ENCODE results near the gene CAMTA1.
"Not testable (repeated sequence)": the region's sequence is repeated elsewhere in the genome, so short reads cannot be mapped to it uniquely, and the experiment has no call there.

CAMTA1 gene

DNA sequence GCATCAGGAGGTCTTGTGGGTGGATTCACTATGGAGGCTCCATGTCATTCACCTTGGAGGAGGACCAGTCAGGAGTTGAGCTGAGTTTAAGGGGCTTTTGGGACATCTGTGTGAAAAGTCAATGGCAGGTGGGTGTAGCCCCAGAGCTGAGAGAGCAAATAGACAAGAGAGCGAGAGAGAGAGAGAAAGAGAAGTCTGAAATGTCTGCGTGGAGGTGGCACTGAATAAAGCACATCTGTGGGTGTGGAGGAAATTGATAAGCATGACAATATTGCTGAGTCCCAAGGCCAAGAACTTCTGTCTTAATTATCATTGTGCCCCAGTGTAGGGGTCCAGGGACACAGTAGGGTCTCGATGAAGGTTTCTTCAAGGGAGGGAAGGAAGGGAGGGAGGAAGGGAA lies 906.3 kb downstream of the CAMTA1 start:
- Histone ChIP-seq H3K27me3 (ENCODE audit: low read depth, low read length) (no peaks in the 10 kb centered on the region), H3K4me3 (ENCODE audit: low read depth in 1 of 2, low read length in 2 of 2) (no peak overlapping the region), H3K36me3 (ENCODE audit: control insufficient read depth in 1 of 2, insufficient read depth in 2 of 2, low read length in 2 of 2) (no peaks in the 10 kb centered on the region), H3K4me1 (ENCODE audit: control insufficient read depth in 1 of 2, insufficient read depth in 2 of 2, low read length in 2 of 2) (no peaks in the 10 kb centered on the region), H3K9me3 (ENCODE audit: control insufficient read depth in 1 of 2, low read length in 2 of 2) (peaks cover 0 to 3% of the 10 kb centered on the region in 2 donors), H3K27ac (ENCODE audit: low read length) (no peak overlapping the region)

DNA sequence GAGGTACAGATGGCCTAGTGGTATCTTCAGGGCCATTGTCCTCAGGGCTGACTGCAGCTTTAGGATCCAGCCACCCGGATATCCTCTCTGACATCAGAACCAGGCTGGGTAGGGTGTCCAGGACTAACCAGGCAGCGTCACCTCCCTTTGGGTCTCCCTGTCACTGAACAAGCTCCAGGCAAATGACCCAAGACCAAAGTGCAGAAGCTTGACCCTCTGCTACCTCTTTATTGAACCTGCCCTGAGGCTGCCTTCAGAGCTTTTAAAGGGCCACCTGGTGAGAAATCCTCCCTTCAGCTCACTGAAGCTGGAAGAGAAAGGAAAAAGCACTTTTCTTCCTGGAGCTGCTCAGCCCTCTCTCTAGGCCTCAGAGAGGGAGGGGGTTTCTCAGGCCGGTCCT lies 906.8 kb downstream of the CAMTA1 start:
- H3K4me3 ChIP-seq (ENCODE audit: low read depth in 1 of 2, low read length in 2 of 2) = no peak overlapping the region
- H3K36me3 ChIP-seq (ENCODE audit: control insufficient read depth in 1 of 2, insufficient read depth in 2 of 2, low read length in 2 of 2) = no peaks in the 10 kb centered on the region
- H3K27ac ChIP-seq (ENCODE audit: low read length) = no peak overlapping the region
- peaks cover 0 to 3% of the 10 kb centered on the region in 2 donors for H3K9me3 ChIP-seq (ENCODE audit: control insufficient read depth in 1 of 2, low read length in 2 of 2)
- no peaks in the 10 kb centered on the region for H3K4me1 ChIP-seq (ENCODE audit: control insufficient read depth in 1 of 2, insufficient read depth in 2 of 2, low read length in 2 of 2)
- H3K27me3 ChIP-seq (ENCODE audit: low read depth, low read length) = no peaks in the 10 kb centered on the region

DNA sequence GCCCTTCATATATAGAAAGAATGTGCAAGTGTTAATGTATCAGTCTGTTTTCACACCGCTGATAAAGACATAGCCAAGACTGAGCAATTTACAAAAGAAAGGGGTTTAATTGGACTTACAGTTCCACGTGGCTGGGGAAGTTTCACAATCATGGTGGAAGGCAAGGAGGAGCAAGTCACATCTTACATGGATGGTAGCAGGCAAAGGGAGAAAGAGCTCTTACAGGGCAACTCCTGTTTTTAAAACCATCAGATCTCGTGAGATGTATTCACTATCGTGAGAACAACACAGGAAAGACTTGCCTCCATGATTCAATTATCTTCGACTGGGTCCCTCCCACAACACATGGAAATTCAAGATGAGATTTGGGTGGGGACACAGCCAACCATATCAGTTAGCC lies 907.8 kb downstream of the CAMTA1 start:
- H3K36me3 ChIP-seq (ENCODE audit: control insufficient read depth in 1 of 2, insufficient read depth in 2 of 2, low read length in 2 of 2); H3K9me3 ChIP-seq (ENCODE audit: control insufficient read depth in 1 of 2, low read length in 2 of 2); H3K27ac ChIP-seq (ENCODE audit: low read length); H3K4me1 ChIP-seq (ENCODE audit: control insufficient read depth in 1 of 2, insufficient read depth in 2 of 2, low read length in 2 of 2); H3K27me3 ChIP-seq (ENCODE audit: low read depth, low read length); H3K4me3 ChIP-seq (ENCODE audit: low read depth in 1 of 2, low read length in 2 of 2): not testable (repeated sequence)

DNA sequence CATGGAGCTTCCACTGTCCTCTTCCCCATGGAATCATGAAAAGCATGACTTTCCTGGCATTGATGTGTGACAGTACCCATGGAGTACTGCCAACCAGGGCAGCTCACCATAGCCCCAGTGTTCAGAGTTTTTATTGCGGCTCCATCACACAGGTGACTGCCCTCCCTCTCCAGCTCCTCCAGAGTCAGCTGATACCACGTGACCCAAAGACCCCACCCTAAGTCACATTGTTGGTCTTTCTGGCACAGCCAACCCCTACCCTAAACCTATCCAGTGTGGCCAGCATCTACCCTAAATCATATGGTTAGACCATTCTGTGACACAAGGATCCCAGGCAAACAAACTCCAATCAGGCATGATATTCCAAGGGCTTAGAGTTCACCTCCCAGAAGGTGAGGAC lies 908.4 kb downstream of the CAMTA1 start:
- no peak overlapping the region for H3K27ac ChIP-seq (ENCODE audit: low read length)
- no peak overlapping the region for H3K4me3 ChIP-seq (ENCODE audit: low read depth in 1 of 2, low read length in 2 of 2)
- H3K4me1 ChIP-seq (ENCODE audit: control insufficient read depth in 1 of 2, insufficient read depth in 2 of 2, low read length in 2 of 2) = no peaks in the 10 kb centered on the region
- H3K9me3 ChIP-seq (ENCODE audit: control insufficient read depth in 1 of 2, low read length in 2 of 2) = peaks cover 0 to 3% of the 10 kb centered on the region in 2 donors
- H3K36me3 ChIP-seq (ENCODE audit: control insufficient read depth in 1 of 2, insufficient read depth in 2 of 2, low read length in 2 of 2) = no peaks in the 10 kb centered on the region
- no peaks in the 10 kb centered on the region for H3K27me3 ChIP-seq (ENCODE audit: low read depth, low read length)

DNA sequence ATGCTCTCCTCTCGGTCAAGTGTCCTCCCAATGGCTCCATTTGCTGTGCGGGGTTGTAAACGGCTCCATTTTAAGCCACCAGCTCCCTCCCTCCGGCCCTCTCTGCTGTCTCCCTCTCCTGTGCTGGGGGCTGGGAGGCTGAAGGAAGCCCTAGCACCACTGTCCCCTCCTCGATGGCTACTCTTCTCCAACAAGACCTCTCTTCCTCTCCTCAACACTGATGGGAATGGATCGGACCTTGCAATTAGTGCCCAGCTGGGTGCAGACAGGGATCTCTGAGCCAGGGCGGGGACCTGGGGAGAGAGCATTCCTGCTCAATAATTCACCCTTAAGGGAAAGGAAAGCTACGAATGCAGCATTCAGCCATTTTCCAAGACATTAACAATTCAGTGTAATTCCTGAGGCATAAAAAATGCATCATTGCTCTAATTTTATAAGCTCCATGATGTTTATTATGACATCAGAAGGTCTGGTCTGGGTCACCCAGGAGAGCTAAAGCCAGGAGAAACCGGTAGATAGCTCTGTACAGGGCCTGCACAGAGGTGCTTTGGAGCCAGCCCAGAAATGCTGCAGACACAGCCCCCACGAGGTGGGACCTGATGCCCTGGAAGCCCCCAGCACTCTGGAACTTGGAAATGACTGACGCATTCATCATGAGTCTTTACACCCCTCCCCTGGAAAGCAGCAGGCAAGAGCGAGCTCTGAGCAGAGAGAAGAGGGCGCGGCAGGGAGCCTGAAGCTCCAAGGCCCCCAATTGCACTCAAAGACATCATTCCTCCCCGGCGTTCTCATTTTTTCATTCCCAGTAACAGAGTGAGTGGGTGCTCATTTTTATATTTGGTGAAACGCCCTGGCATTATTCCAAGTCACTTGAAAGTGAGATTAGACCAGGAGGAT lies 909.6 kb downstream of the CAMTA1 start:
- H3K27me3 ChIP-seq (ENCODE audit: low read depth, low read length) = no peaks in the 10 kb centered on the region
- no peak overlapping the region for H3K4me3 ChIP-seq (ENCODE audit: low read depth in 1 of 2, low read length in 2 of 2)
- H3K36me3 ChIP-seq (ENCODE audit: control insufficient read depth in 1 of 2, insufficient read depth in 2 of 2, low read length in 2 of 2) = no peaks in the 10 kb centered on the region
- H3K4me1 ChIP-seq (ENCODE audit: control insufficient read depth in 1 of 2, insufficient read depth in 2 of 2, low read length in 2 of 2) = no peaks in the 10 kb centered on the region
- H3K27ac ChIP-seq (ENCODE audit: low read length) = no peak overlapping the region
- H3K9me3 ChIP-seq (ENCODE audit: control insufficient read depth in 1 of 2, low read length in 2 of 2) = peaks cover 0 to 3% of the 10 kb centered on the region in 2 donors

DNA sequence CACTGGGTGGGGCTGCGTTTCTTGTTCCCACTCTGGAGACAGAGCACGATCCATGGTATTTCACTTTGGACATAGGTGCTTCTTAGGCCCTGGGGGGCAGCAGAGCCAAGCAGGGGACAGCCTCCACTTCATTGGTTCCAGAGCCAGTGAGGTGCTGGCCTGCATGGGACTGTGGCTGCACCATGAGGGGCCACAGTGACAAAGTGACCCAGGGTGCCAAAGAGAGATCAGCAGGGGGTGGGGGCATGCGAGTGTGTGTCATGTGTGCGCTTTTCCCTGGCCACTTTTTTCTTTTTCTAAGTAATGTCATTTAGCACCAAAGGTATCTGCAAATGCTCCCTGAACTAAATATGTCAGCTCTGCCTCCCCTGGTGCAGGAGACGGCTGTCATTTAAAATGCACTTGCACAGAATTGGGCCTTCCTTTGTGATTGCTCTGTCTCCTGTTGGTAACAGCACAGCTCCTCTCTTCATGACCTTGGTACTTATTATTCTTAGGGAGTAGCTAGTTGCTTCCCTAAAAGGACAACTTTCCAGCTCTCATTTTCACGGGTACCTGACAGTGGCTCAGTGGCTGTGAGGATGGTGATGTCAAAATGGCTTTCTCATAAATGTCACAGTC lies 910.4 kb downstream of the CAMTA1 start:
- Histone ChIP-seq H3K27ac (ENCODE audit: low read length) (no peak overlapping the region), H3K27me3 (ENCODE audit: low read depth, low read length) (no peaks in the 10 kb centered on the region), H3K4me3 (ENCODE audit: low read depth in 1 of 2, low read length in 2 of 2) (no peak overlapping the region), H3K9me3 (ENCODE audit: control insufficient read depth in 1 of 2, low read length in 2 of 2) (peaks cover 0 to 3% of the 10 kb centered on the region in 2 donors), H3K36me3 (ENCODE audit: control insufficient read depth in 1 of 2, insufficient read depth in 2 of 2, low read length in 2 of 2) (no peaks in the 10 kb centered on the region), H3K4me1 (ENCODE audit: control insufficient read depth in 1 of 2, insufficient read depth in 2 of 2, low read length in 2 of 2) (no peaks in the 10 kb centered on the region)

DNA sequence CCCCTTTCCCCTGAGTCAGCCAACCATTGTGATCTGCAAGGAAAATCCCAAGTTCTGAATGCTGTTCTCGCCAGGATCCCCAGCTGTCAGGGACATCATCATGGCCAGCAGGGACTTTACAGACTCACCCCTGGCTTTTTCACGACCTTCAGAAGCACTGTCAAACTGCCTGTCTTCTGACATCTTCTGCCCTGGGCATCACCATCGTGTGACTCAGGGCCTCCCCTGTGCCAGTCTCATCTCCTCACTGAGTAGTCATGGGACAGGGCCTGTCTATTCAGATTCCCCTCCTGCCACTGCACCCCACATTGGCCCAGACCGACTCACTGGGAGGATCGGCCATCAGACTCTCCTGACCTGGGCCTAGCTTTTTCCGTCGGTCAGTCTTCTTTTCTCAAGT lies 913.4 kb downstream of the CAMTA1 start:
- H3K4me3 ChIP-seq (ENCODE audit: low read depth in 1 of 2, low read length in 2 of 2) = no peak overlapping the region
- H3K27me3 ChIP-seq (ENCODE audit: low read depth, low read length) = no peaks in the 10 kb centered on the region
- peaks cover 0 to under 1% of the 10 kb centered on the region in 2 donors for H3K9me3 ChIP-seq (ENCODE audit: control insufficient read depth in 1 of 2, low read length in 2 of 2)
- H3K27ac ChIP-seq (ENCODE audit: low read length) = no peak overlapping the region
- H3K36me3 ChIP-seq (ENCODE audit: control insufficient read depth in 1 of 2, insufficient read depth in 2 of 2, low read length in 2 of 2) = no peaks in the 10 kb centered on the region
- H3K4me1 ChIP-seq (ENCODE audit: control insufficient read depth in 1 of 2, insufficient read depth in 2 of 2, low read length in 2 of 2) = peaks cover 0 to 5% of the 10 kb centered on the region in 2 donors

DNA sequence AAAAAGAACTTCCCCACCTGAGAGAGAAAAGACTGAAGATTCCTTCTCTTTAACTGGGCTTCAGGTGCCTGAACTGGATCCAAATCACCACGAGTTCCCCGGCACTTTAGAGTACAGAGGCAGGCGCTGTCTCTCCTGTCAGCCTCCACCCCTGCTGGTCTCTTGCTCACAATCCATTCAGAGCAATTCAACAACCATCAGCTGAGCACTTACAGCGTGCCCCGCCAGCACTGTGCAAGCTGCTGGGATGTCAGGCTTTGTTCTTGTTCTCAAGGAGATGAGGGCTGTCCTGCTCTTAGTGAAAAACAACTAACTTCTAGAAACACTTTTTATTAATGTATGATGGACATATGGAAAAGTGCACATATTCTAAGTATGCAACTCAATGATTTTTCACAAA lies 917.1 kb downstream of the CAMTA1 start:
- no peak overlapping the region for H3K4me3 ChIP-seq (ENCODE audit: low read depth in 1 of 2, low read length in 2 of 2)
- no peaks in the 10 kb centered on the region for H3K36me3 ChIP-seq (ENCODE audit: control insufficient read depth in 1 of 2, insufficient read depth in 2 of 2, low read length in 2 of 2)
- H3K27me3 ChIP-seq (ENCODE audit: low read depth, low read length) = no peaks in the 10 kb centered on the region
- peaks cover 0 to 5% of the 10 kb centered on the region in 2 donors for H3K4me1 ChIP-seq (ENCODE audit: control insufficient read depth in 1 of 2, insufficient read depth in 2 of 2, low read length in 2 of 2)
- no peak overlapping the region for H3K27ac ChIP-seq (ENCODE audit: low read length)
- H3K9me3 ChIP-seq (ENCODE audit: control insufficient read depth in 1 of 2, low read length in 2 of 2) = no peaks in the 10 kb centered on the region

DNA sequence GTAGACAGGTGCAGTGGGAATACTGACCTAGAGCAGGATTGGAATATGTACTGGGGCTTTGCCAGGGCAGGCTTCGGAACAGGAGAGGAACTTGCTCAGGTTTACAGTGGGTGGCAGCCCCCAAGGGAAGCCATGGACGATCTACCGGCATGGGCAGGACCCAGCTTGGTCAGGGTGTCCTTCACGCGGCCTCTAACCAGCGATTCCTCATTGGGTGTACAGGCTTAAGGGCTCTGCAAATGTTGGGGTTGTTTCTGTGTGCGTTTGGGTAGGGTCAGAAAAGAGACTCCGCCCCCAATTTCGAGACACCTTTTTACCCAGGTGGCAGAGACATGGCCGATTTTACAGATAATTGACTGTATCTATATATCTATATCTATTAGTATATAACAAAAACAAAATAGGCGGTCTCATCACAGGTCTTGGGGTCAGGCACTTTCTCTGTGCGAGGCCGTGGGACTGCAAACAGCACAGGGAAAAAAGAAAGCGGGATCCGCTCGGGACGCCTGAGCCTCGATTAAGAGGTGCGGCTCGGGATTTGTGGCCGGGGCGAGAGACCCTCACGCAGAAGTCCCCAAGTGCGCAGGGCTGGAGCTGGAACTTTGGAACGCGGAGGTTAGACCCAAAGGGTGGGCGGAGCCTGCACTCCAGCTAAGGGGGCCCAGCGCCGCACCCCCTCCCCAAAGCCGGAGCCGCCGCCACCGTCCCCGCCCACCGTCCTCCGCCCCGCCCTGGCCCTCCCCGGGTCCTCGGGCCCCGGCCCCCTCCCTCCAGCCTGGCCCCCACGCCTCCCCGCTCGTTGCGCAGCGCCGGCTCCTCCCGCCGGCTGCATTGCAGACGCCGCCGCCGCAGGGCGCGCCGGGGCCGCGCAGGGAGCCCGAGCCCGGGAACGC lies 918.3 kb downstream of the CAMTA1 start:
- Histone ChIP-seq H3K27ac (ENCODE audit: low read length) (no peak overlapping the region), H3K9me3 (ENCODE audit: control insufficient read depth in 1 of 2, low read length in 2 of 2) (no peaks in the 10 kb centered on the region), H3K36me3 (ENCODE audit: control insufficient read depth in 1 of 2, insufficient read depth in 2 of 2, low read length in 2 of 2) (no peaks in the 10 kb centered on the region), H3K4me1 (ENCODE audit: control insufficient read depth in 1 of 2, insufficient read depth in 2 of 2, low read length in 2 of 2) (peaks cover 0 to 5% of the 10 kb centered on the region in 2 donors), H3K4me3 (ENCODE audit: low read depth in 1 of 2, low read length in 2 of 2) (no peak overlapping the region), H3K27me3 (ENCODE audit: low read depth, low read length) (no peaks in the 10 kb centered on the region)

DNA sequence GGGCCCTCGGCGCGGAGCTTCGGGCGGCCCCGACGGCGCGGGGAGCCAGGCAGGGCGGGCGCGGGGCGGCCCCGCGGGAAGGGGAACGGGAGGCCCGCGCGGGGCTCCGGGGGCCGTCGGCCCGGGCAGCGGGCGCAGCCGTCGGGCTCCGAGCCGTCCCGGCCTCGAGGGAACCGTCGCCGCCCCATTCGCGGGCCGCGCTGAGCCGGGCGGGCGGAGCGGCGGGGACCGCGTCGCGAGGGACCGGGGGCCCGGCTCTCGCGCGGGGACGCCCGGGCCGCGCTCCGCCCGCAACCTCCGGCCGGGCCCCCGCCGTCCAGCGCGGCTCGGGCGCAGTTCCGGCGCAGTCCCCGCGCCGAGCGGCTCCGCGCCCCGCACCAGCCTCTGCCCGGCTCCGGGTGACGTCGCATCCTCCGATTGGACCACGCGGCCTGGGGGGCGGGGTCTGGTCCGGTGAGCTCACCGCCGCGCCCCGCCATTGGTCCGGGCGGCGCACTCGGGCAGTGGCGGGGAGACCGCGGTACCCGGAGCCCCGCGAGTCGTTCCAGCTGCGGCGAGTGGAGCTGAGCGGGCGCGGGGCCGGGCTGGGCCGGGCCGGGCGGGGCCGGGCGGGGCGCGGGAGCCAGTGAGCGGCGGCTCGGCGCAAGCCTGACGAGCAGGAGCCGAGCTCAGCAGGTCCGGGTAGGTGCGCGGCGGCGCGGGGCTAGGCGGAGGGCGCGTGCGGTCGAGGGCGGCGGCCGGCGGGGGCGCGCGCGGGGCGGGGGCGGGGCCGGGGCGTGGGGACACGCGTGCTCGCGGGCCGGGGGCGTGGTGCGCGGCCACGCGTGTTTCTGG lies 919.2 kb downstream of the CAMTA1 start:
- Histone ChIP-seq H3K4me3 (ENCODE audit: low read depth in 1 of 2, low read length in 2 of 2) (peak overlapping the region in 1 of 2 donors; percentile 62), H3K9me3 (ENCODE audit: control insufficient read depth in 1 of 2, low read length in 2 of 2) (no peaks in the 10 kb centered on the region), H3K27me3 (ENCODE audit: low read depth, low read length) (no peaks in the 10 kb centered on the region), H3K36me3 (ENCODE audit: control insufficient read depth in 1 of 2, insufficient read depth in 2 of 2, low read length in 2 of 2) (no peaks in the 10 kb centered on the region), H3K4me1 (ENCODE audit: control insufficient read depth in 1 of 2, insufficient read depth in 2 of 2, low read length in 2 of 2) (peaks cover 0 to 5% of the 10 kb centered on the region in 2 donors), H3K27ac (ENCODE audit: low read length) (no peak overlapping the region)

Data from muscle layer of duodenum (tissue), 2 donors.